Fibroblast of the conjunctiva (primary cell): ENCODE results near the gene NPIPB8.
"Not testable (repeated sequence)": the region's sequence is repeated elsewhere in the genome, so short reads cannot be mapped to it uniquely, and the experiment has no call there.

ENCODE experiments used
- DNase-seq: peaks from one replicate; pipeline ENCODE4 v3.0.0-alpha.2; 2010; ENCODE audit warnings: low read depth

Gene NPIPB8

DNA sequence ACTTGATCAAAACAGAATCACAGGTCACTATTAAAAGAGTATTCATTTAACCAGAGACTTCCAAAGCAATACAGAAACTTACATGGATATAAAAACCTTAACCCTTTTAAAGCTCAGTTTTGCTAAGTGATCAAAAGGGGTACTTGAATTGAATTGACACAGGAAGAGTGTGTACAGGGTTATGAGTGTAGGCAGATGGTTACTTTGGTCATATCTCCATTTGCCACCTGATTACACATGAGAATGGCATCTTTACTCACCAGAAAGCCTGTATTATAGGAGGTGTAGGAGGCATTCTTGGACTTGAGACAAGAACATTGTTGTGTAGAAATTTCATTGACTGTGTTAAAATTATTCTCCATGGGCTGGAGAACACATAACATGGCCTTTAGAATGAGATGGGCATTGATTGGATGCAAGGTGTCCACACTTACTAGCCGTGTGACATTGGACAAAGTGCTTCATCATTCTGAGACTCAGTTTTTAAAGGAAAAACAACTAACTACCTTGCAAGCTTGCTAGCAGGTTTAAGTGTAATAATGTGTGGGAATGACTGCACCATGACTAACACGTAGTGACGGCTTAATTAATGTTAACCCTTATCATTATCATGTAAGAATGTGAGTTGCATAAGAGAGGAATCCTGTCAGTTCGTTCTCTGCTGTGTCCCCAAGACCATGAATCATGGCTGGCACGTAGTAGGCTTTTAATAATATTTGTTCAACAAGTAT, 1.6 kb upstream of the NPIPB8 start:
- peak; percentile 1 for DNase-seq

DNA sequence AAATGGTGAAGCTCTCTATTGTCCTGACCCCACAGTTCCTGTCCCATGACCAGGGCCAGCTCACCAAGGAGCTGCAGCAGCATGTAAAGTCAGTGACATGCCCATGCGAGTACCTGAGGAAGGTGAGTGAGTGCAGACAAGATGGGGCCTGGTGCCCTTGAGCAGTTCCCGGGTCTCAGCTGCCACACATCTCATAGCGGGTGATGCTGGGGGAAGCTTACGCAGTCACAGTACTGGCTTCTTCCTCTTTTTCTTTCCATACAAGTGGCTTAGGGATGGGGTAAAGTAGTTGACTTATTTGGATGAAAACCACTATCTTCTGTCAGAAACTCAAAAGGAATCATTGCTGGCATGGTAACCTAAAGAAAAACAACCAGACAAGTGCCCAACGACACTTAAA, 494 bp downstream of the NPIPB8 start:
- DNase-seq, result not testable (repeated sequence)

DNA sequence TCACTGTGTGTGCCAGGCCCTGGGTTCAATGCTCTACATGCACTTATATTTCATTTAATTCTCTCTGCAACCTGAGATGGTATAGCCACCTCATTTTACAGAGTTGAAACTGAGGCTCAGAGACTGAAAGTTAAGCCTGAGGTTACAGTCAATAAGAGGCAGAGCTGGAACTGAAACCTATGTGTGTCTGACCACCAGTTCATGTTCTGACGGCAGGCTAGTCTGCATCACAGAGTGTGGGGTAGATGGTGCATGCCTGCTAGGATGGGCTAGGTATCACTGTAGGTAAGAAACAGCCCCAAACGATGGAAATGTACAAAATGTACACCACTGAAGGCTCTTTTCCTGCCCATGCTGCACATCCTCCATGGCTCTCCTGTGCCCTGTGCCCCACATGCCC, 2.1 kb downstream of the NPIPB8 start:
- DNase-seq, result not testable (repeated sequence)

DNA sequence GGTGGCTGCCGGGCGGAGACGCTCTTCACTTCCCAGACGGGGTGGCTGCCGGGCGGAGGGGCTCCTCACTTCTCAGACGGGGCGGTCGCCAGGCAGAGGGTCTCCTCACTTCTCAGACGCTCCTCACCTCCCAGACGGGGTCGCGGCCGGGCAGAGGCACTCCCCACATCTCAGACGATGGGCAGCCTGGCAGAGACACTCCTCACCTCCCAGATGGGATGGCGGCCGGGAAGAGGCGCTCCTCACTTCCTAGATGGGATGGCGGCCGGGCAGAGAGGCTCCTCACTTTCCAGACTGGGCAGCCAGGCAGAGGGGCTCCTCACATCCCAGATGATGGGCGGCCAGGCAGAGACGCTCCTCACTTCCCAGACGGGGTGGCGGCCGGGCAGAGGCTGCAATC, 28.4 kb downstream of the NPIPB8 start:
- DNase-seq, result not testable (repeated sequence)

DNA sequence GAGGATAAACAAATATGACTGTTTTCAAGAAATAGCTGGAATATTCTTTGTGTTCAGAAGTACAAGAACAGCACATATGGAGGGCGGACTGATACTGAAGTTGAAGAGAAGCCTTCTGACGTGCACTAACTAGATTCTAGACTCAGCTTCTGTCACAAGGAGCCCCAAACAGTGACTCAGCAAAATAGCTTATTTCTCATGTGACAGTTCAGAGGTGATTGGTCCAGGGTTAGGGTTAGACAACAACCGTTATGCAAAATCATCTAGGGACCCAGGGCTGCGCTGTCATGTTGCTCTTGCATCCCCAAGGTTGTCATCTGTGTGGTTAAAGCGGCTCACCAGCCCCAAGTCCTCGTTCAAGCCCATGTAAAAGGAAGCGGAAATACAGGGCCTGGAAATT, 29.6 kb downstream of the NPIPB8 start:
- not testable (repeated sequence) for DNase-seq

DNA sequence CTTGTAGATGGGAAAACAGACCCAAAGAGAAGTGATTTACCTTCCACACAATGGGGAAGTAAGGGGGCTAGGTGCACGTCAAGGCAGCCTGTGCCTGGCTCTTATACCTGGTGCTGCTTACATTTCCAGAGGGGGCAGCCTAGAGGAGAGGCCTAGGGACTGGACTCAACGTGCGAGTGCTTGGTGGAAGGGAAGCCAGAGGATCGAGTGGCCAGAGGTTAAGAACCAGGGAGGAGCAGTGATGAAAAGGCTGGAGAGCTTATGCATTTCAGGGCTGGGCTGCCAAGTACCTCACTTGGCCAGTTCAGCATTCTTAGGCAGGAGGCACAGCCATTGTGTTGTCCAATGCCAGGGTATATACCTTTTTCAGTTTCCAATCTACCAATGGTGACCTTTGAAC, 30.3 kb downstream of the NPIPB8 start:
- not testable (repeated sequence) for DNase-seq

DNA sequence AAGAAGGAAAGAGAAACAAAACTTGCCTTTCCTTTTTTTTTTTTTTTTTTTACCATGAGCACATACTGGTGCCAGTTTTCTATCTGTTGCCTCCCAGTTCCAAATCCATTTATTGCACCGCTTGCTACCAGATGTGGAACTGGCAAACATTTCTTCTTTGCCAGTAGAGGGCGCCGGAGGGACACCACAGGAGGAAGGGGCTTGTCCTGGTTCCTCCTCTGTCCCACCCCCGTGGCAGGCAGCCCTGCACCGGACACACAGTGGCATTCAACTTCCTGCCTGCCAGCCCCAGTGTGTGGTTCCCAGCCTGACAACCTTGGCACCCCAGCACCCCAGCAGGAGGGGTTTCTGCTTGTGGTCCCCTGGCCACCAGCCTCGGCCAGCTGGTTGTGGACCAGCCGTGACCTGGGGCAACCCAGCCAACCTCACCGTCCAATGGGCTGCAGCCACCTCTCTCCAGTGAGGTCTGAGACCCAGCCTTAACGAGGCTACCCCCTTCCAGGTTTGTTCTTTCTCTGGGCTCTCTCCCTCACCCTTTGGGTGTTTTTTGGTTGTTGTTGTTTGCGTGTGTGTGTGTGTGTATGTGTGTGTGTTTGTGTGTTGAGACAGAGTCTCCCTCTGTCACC, 50.6 kb downstream of the NPIPB8 start:
- not testable (repeated sequence) for DNase-seq

DNA sequence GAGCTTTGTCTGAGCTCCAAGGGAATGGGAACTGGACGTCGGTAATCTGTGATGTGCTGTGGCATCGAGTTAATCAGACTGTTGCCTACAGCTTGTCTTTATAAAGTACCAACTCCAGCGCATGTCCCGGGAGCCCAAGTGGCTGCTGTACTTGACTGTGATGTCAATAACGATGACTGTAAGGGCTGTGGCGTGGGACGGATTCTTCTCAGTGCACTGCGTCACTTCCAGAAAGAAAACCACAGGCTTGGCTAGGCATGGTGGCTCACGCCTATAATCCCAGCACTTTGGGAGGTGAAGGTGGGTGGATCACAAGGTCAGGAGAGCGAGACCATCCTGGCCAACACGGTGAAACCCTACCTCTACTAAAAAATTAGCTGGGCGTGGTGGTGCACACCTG, 51.6 kb downstream of the NPIPB8 start:
- DNase-seq, result not testable (repeated sequence)

DNA sequence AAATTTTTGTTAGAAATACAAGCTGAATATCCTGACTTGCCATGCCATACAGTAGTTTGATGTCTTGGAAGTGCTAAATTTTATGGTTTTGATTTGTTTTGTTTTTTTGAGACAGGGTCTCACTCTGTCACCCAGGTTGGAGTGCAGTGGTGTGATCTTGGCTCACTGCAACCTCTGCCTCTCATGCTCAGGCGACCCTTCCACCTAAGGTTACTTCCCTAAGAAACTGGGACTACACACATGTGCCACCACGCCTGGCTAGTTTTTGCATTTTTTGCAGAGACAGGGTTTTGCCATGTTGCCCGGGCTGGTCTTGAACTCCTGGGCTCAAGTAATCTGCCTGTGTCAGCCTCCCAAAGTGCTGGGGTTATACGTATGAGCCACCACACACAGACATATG, 53.9 kb downstream of the NPIPB8 start:
- DNase-seq, result not testable (repeated sequence)

DNA sequence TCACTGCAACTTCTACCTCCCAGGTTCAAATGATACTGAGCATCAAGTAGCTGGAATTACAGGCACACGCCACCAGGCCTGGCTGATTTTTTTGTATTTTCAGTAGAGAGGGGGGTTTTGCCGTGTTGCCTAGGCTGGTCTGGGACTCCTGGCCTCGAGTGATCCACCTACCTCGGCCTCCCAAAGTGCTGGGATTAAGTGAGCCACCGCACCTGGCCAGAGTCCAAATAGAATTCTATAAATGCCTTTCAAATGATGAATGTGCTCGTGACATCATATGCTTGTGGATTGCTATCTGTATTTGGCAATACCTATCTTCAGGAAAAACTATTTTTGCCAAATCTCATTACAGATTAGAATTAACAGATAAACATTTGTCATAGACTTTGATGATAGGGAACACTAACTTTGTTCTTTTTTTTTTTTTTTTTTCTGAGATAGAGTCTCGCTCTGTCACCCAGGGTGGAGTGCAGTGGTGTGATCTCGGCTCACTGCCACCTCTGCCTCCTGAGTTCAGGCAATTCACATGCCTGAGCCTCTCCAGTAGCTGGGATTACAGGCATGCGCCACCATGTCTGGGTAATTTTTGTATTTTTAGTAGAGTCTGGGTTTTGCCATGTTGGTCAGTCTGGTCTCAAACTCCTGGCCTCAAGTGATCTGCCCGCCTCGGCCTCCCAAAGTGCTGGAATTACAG, 55.5 kb downstream of the NPIPB8 start:
- DNase-seq, result not testable (repeated sequence)

DNA sequence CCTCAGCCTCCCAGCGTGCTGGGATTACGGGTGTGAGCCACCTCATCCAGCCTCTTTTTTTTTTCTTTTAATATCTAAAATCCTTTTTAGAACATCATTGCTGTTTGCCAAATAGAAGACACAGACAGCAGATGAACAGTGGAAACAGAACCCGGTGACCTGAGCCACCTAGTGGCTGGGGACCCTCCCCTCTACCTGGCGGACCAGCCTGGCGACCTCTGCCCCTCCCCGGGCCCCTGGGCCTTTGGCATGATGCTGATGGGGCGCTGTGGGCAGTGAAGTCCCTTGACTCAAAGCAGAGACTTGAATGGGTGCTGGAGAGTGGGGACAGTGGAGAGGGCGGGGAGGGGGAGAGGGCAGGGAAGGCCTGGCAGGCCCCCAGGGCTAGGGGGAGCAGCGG, 61.9 kb downstream of the NPIPB8 start:
- DNase-seq, result not testable (repeated sequence)

DNA sequence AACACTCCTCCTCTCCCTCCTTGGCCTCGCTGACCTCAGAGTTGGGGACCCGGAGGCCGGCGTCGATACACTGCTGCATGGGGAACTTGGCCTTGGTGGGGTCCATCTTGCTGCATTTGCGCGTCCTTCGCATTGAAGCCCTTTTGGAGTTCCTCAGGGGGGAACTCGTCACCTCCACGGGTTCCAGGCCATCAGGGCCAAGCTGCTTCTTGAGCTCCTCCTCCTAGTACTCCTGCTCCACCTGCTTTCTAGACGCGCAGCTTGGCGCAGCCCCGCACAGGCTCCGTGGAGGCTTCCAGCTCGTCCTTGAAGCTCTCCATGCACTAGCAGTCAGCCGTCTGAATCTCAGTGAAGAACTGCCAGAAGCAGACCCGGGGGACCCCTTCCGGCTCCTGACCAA, 62.5 kb downstream of the NPIPB8 start:
- DNase-seq, result not testable (repeated sequence)

DNA sequence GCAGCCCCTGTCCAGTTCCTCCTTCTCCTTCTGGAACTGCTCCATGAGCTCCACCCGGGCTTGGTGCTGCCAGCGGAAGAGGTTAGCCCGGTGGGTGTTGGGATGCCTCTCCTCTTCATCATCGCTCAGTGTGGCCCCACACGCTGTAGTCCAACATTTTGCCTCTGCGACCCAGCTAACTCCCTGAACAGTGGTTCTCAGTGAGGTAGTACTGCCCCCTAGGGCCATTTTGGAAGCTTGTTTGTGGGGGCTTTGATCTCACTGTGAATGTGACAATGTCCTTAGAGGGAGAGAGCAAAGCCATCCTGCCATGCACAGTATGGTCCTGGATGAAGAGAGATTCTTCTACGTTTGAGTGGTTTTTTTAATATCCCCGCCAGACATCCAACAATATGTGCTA, 63.5 kb downstream of the NPIPB8 start:
- not testable (repeated sequence) for DNase-seq

DNA sequence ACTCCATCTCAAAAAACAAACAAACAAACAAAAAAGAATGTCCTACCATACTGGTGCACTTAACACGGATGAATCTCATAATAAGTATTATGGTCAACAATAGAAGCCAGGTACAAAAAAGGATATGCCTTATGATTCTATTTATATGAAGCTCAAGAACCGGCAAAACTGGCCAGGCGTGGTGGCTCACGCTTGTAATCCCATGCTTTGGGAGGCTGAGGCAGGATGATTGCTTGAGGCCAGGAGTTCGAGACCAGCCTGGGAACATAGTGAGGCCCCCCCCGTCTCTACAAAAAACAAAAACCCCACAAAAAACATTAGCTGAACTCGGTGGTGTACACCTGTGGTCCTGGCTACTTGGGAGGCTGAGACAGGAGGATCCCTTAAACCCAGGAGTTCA, 66.4 kb downstream of the NPIPB8 start:
- DNase-seq, result not testable (repeated sequence)
